HG03066 (cell line): ENCODE data around the gene CYYR1.

ENCODE experiments used
- ATAC-seq: cut with Tn5 transposase; IDR thresholded peaks from one replicate; pipeline ENCODE4 v1.9.1; 2021; ENCODE audit warnings: low read depth; ENCODE audit not compliant: unreplicated experiment

Gene CYYR1

GRCh38 chr21:26554365-26554764 is 18.7 kb downstream of the CYYR1 start:
- ATAC-seq = no peak

- no peak for ATAC-seq
Measured at GRCh38 chr21:26553898-26554297, 19.2 kb downstream of the CYYR1 start.

GRCh38 chr21:26550326-26550725 is 22.8 kb downstream of the CYYR1 start:
- ATAC-seq = no peak

GRCh38 chr21:26546446-26547097 is 26.5 kb downstream of the CYYR1 start:
- no peak for ATAC-seq

GRCh38 chr21:26544201-26544775 is 28.8 kb downstream of the CYYR1 start:
- ATAC-seq = no peak

- no peak for ATAC-seq
Measured at GRCh38 chr21:26540651-26541050, 32.4 kb downstream of the CYYR1 start.

GRCh38 chr21:26539566-26539965 is 33.5 kb downstream of the CYYR1 start:
- no peak for ATAC-seq

GRCh38 chr21:26534517-26534916 is 38.6 kb downstream of the CYYR1 start:
- no peak for ATAC-seq

- ATAC-seq = no peak
Measured at GRCh38 chr21:26532208-26532607, 40.9 kb downstream of the CYYR1 start.

GRCh38 chr21:26529526-26529925 is 43.6 kb downstream of the CYYR1 start:
- no peak for ATAC-seq

- no peak for ATAC-seq
Measured at GRCh38 chr21:26528882-26529281, 44.2 kb downstream of the CYYR1 start.

- ATAC-seq = no peak
Measured at GRCh38 chr21:26522704-26523103, 50.4 kb downstream of the CYYR1 start.

- ATAC-seq = no peak
Measured at GRCh38 chr21:26519142-26519541, 53.9 kb downstream of the CYYR1 start.

- ATAC-seq = no peak
Measured at GRCh38 chr21:26515257-26515656, 57.8 kb downstream of the CYYR1 start.

GRCh38 chr21:26513212-26513611 is 59.9 kb downstream of the CYYR1 start:
- no peak for ATAC-seq

GRCh38 chr21:26512664-26513063 is 60.4 kb downstream of the CYYR1 start:
- ATAC-seq = no peak

GRCh38 chr21:26508903-26509302 is 64.2 kb downstream of the CYYR1 start:
- no peak for ATAC-seq

- ATAC-seq = no peak
Measured at GRCh38 chr21:26506956-26507355, 66.1 kb downstream of the CYYR1 start.

- ATAC-seq = no peak
Measured at GRCh38 chr21:26505211-26505610, 67.9 kb downstream of the CYYR1 start.

GRCh38 chr21:26503414-26503813 is 69.7 kb downstream of the CYYR1 start:
- no peak for ATAC-seq

- ATAC-seq = no peak
Measured at GRCh38 chr21:26501495-26502021, 71.5 kb downstream of the CYYR1 start.

GRCh38 chr21:26499495-26499894 is 73.6 kb downstream of the CYYR1 start:
- ATAC-seq = no peak
